ENCODE measurements around the gene LMCD1. TPM values are rescaled to one million over a fixed set of nuclear protein-coding genes. Genes with fewer than 3 reads are reported as not detected.
"Not testable (repeated sequence)": the region's sequence is repeated elsewhere in the genome, so short reads cannot be mapped to it uniquely, and the experiment has no call there.

LMCD1 gene
- total RNA-seq, 5 donors from 2014 or later (not counting 1 experiment from before 2014, with no cell fraction given), result 0.61 to 1.5 (median 0.63) TPM

DNA sequence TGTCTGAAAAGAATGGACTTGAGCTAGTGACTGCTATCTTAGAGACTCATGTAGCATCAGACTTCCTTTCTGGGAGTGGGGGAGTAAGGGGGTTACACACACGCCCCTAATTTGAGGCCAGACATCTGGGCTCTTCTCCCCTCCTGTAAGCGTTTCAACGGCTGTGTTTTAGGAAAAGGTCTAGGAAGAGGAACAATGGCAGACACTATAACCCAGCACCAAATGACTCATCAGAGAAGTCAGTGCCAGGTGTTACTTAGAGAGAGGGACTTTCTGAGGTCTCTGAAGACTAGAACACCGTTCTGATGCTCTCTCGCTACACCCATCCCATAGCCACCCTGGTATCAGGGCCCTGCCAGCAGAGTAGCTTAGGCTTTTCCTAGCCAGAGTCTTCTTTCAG lies 77.5 kb downstream of the LMCD1 start:
- H3K27me3 Mint-ChIP-seq, result peaks cover 2 to 5% of the 10 kb centered on the region in 2 donors
- H3K4me1 ChIP-seq (ENCODE audit: control insufficient read depth in 1 of 2, extremely low read depth in 1 of 2, insufficient read depth in 2 of 2, low read length in 2 of 2), result no peaks in the 10 kb centered on the region
- H3K36me3 ChIP-seq (ENCODE audit: control insufficient read depth in 2 of 2, extremely low read depth in 1 of 2, insufficient read depth in 1 of 2, low read length in 1 of 2), result no peaks in the 10 kb centered on the region
- H3K4me1 Mint-ChIP-seq, result no peaks in the 10 kb centered on the region
- no peaks in the 10 kb centered on the region for H3K9me3 ChIP-seq
- H3K4me3 ChIP-seq (ENCODE audit: control insufficient read depth in 1 of 2, extremely low read depth in 1 of 2, low read length in 1 of 2), result no peak overlapping the region
- CTCF ChIA-PET, result no interaction called here
- no CpG with 5 or more reads among the region's 5 CpGs for WGBS (ENCODE audit: insufficient coverage)
- no peak overlapping the region for H3K27ac Mint-ChIP-seq
- DNase-seq, result no peak
- no peak for ATAC-seq (replicated peaks in 1 of 4)
- no peak overlapping the region for H3K4me3 Mint-ChIP-seq
- no peaks in the 10 kb centered on the region for H3K9me3 Mint-ChIP-seq
- H3K27ac ChIP-seq (ENCODE audit: low read length), result no peak overlapping the region
- POLR2A ChIA-PET, result no interaction called here
- H3K36me3 Mint-ChIP-seq, result no peaks in the 10 kb centered on the region
- H3K27me3 ChIP-seq (replicated peaks in 1 of 2; ENCODE audit: control insufficient read depth in 2 of 2, extremely low read depth in 1 of 2, insufficient read depth in 2 of 2, low read length in 1 of 2), result no peaks in the 10 kb centered on the region

DNA sequence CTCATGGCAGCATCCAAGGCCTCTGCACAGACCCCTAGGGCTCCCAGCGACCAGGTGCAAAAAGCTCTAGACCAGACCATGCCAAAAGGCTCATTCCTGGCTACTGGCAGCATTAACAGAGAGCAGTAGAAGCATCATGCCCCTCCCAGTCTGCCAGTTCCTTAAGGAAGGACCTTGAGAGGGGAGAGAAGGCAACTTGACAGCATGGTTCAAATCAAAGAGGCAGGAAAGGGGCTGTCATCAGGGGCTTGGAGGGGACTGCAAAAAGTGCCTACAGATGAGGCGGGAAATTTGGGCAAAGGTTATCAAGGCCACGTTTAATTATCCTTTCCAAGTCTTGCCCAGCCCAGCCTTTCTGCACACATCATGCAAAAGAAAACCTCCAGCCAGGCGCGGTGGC lies 78.3 kb downstream of the LMCD1 start:
- Histone ChIP-seq H3K27ac (ENCODE audit: low read length) (no peak overlapping the region), H3K4me3 (ENCODE audit: control insufficient read depth in 1 of 2, extremely low read depth in 1 of 2, low read length in 1 of 2) (no peak overlapping the region), H3K27me3 (replicated peaks in 1 of 2; ENCODE audit: control insufficient read depth in 2 of 2, extremely low read depth in 1 of 2, insufficient read depth in 2 of 2, low read length in 1 of 2) (no peaks in the 10 kb centered on the region), H3K4me1 (ENCODE audit: control insufficient read depth in 1 of 2, extremely low read depth in 1 of 2, insufficient read depth in 2 of 2, low read length in 2 of 2) (no peaks in the 10 kb centered on the region), H3K36me3 (ENCODE audit: control insufficient read depth in 2 of 2, extremely low read depth in 1 of 2, insufficient read depth in 1 of 2, low read length in 1 of 2) (no peaks in the 10 kb centered on the region), H3K9me3 (no peaks in the 10 kb centered on the region)
- no peak overlapping the region for H3K4me3 Mint-ChIP-seq
- no peak for DNase-seq
- no peaks in the 10 kb centered on the region for H3K36me3 Mint-ChIP-seq
- peaks cover 2 to 5% of the 10 kb centered on the region in 2 donors for H3K27me3 Mint-ChIP-seq
- POLR2A ChIA-PET, result no interaction called here
- 94% methylated on average over 2 of the region's 5 CpGs for WGBS (ENCODE audit: insufficient coverage)
- H3K27ac Mint-ChIP-seq, result no peak overlapping the region
- CTCF ChIA-PET, result no interaction called here
- H3K9me3 Mint-ChIP-seq, result no peaks in the 10 kb centered on the region
- no peak for ATAC-seq (replicated peaks in 1 of 4)
- H3K4me1 Mint-ChIP-seq, result no peaks in the 10 kb centered on the region

DNA sequence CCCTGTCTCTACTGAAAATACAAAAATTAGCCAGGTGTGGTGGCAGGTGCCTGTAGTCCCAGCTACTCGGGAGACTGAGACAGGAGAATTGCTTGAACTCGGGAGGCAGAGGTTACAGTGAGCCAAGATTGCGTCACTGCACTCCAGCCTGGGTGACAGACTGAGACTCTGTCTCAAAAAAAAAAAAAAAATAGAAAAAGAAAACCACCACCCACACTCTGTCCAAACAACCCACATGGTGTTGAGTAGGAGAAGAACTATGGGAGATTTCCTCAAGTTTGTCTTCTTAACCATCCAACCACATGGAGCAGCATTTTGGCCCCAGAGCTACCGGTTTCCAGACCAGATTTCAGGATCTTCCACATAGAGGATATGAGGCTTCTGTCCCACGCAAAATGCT lies 78.8 kb downstream of the LMCD1 start:
- CTCF ChIA-PET, result not testable (repeated sequence)

DNA sequence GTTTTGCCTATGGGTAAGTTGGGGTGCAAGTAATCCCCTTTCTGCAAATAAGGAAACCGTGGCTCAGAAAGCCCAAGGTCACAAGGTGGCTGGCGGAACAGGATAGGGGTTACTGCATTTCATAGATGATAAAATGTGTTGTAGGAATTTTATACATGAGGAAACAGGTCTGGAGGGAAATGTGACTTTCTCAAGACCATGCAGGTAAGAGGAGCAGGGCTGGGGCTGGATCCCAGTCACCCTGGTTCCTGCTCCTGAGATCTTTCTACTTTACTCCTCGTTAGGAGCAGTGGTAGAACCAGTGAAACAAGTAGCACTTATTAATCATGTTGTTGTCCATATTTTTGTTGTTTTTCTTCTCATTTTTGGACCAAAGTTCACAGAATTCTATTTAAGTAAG lies 79.8 kb downstream of the LMCD1 start:
- WGBS (ENCODE audit: insufficient coverage), result 80% methylated on average over 2 of the region's 3 CpGs
- POLR2A ChIA-PET, result no interaction called here
- no peaks in the 10 kb centered on the region for H3K9me3 ChIP-seq
- no peaks in the 10 kb centered on the region for H3K4me1 ChIP-seq (ENCODE audit: control insufficient read depth in 1 of 2, extremely low read depth in 1 of 2, insufficient read depth in 2 of 2, low read length in 2 of 2)
- no peak overlapping the region for H3K27ac ChIP-seq (ENCODE audit: low read length)
- no peaks in the 10 kb centered on the region for H3K27me3 ChIP-seq (replicated peaks in 1 of 2; ENCODE audit: control insufficient read depth in 2 of 2, extremely low read depth in 1 of 2, insufficient read depth in 2 of 2, low read length in 1 of 2)
- Mint-ChIP-seq H3K4me1 (no peaks in the 10 kb centered on the region), H3K36me3 (no peaks in the 10 kb centered on the region), H3K27me3 (peaks cover 2 to 5% of the 10 kb centered on the region in 2 donors), H3K9me3 (no peaks in the 10 kb centered on the region), H3K27ac (no peak overlapping the region), H3K4me3 (no peak overlapping the region)
- ATAC-seq (replicated peaks in 1 of 4), result no peak
- no peaks in the 10 kb centered on the region for H3K36me3 ChIP-seq (ENCODE audit: control insufficient read depth in 2 of 2, extremely low read depth in 1 of 2, insufficient read depth in 1 of 2, low read length in 1 of 2)
- CTCF ChIA-PET, result no interaction called here
- DNase-seq, result no peak
- H3K4me3 ChIP-seq (ENCODE audit: control insufficient read depth in 1 of 2, extremely low read depth in 1 of 2, low read length in 1 of 2), result no peak overlapping the region

More for the DNA sequence above, 78.8 kb downstream of the LMCD1 start:
- ATAC-seq (replicated peaks in 1 of 4); H3K27me3 Mint-ChIP-seq; H3K9me3 ChIP-seq; H3K9me3 Mint-ChIP-seq; H3K36me3 ChIP-seq (ENCODE audit: control insufficient read depth in 2 of 2, extremely low read depth in 1 of 2, insufficient read depth in 1 of 2, low read length in 1 of 2); H3K4me1 Mint-ChIP-seq; H3K4me1 ChIP-seq (ENCODE audit: control insufficient read depth in 1 of 2, extremely low read depth in 1 of 2, insufficient read depth in 2 of 2, low read length in 2 of 2); POLR2A ChIA-PET; H3K4me3 ChIP-seq (ENCODE audit: control insufficient read depth in 1 of 2, extremely low read depth in 1 of 2, low read length in 1 of 2); H3K36me3 Mint-ChIP-seq; H3K27ac Mint-ChIP-seq; H3K4me3 Mint-ChIP-seq; H3K27ac ChIP-seq (ENCODE audit: low read length); H3K27me3 ChIP-seq (replicated peaks in 1 of 2; ENCODE audit: control insufficient read depth in 2 of 2, extremely low read depth in 1 of 2, insufficient read depth in 2 of 2, low read length in 1 of 2); DNase-seq: not testable (repeated sequence)
- no CpG with 5 or more reads among the region's 5 CpGs for WGBS (ENCODE audit: insufficient coverage)

DNA sequence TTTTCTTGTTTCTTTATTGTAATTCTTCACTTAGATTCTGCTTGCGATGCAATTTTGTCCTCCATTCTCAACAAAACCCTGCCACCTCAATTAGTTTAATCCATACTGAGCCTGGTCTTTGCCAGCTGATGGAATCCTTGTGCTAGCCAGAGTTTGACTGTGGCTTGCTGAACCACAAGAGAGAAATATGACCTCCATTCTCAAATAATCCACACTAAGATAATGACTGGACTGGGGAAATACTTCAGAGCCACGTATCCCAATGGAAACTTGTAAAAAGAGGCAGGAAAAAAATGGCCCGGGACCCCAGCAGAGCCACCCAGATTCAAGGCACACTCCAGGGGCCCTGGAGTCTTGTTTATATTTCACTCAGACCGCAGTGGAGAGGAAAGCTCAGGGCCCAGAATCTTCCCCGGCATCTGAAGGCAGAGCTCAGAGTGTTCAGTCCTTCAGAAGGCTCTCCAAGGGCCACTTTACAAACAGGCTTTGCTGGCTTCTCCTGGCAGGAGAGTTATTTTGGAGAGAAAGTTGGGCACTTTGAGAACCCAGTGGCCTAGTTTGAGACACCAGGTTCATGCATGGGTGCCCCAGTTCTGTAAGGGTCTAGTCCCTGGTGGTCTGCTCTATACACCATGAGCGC lies 80.3 kb downstream of the LMCD1 start:
- DNase-seq (no peak), ATAC-seq (replicated peaks in 1 of 4) (no peak)
- ChIA-PET CTCF (no interaction called here), POLR2A (no interaction called here)
- Mint-ChIP-seq H3K9me3 (no peaks in the 10 kb centered on the region), H3K4me3 (no peak overlapping the region), H3K36me3 (no peaks in the 10 kb centered on the region), H3K27me3 (peaks cover 2 to 5% of the 10 kb centered on the region in 2 donors), H3K4me1 (no peaks in the 10 kb centered on the region), H3K27ac (no peak overlapping the region)
- Histone ChIP-seq H3K9me3 (no peaks in the 10 kb centered on the region), H3K4me1 (ENCODE audit: control insufficient read depth in 1 of 2, extremely low read depth in 1 of 2, insufficient read depth in 2 of 2, low read length in 2 of 2) (no peaks in the 10 kb centered on the region), H3K27ac (ENCODE audit: low read length) (no peak overlapping the region), H3K4me3 (ENCODE audit: control insufficient read depth in 1 of 2, extremely low read depth in 1 of 2, low read length in 1 of 2) (no peak overlapping the region), H3K36me3 (ENCODE audit: control insufficient read depth in 2 of 2, extremely low read depth in 1 of 2, insufficient read depth in 1 of 2, low read length in 1 of 2) (no peaks in the 10 kb centered on the region), H3K27me3 (replicated peaks in 1 of 2; ENCODE audit: control insufficient read depth in 2 of 2, extremely low read depth in 1 of 2, insufficient read depth in 2 of 2, low read length in 1 of 2) (no peaks in the 10 kb centered on the region)
- WGBS (ENCODE audit: insufficient coverage), result 88% methylated on average over 6 of the region's 6 CpGs

DNA sequence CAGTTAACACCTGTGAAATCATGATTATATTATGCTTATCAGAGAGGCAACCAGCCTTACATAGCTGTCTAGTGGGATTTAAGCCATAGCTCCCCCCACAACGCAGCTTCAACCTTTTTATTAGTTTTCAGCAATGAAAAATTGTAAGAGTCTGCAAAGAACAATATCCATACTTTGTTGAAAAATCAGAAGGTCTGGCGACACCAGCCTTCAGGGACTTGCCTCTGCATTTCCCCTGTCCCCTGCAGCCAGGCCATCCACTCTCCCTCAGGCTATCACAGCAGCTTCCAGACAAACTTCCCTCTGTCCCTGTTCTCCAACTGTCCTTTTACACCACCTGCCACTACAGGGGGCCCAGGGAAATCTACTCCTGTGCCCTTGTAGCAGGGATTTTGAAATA lies 83.0 kb downstream of the LMCD1 start:
- no peak overlapping the region for H3K4me3 Mint-ChIP-seq
- Histone ChIP-seq H3K9me3 (no peaks in the 10 kb centered on the region), H3K4me3 (ENCODE audit: control insufficient read depth in 1 of 2, extremely low read depth in 1 of 2, low read length in 1 of 2) (no peak overlapping the region), H3K4me1 (ENCODE audit: control insufficient read depth in 1 of 2, extremely low read depth in 1 of 2, insufficient read depth in 2 of 2, low read length in 2 of 2) (no peaks in the 10 kb centered on the region), H3K27ac (ENCODE audit: low read length) (no peak overlapping the region), H3K27me3 (replicated peaks in 1 of 2; ENCODE audit: control insufficient read depth in 2 of 2, extremely low read depth in 1 of 2, insufficient read depth in 2 of 2, low read length in 1 of 2) (no peaks in the 10 kb centered on the region), H3K36me3 (ENCODE audit: control insufficient read depth in 2 of 2, extremely low read depth in 1 of 2, insufficient read depth in 1 of 2, low read length in 1 of 2) (no peaks in the 10 kb centered on the region)
- H3K27me3 Mint-ChIP-seq, result peaks cover 2 to 5% of the 10 kb centered on the region in 2 donors
- no peak for DNase-seq
- H3K36me3 Mint-ChIP-seq, result no peaks in the 10 kb centered on the region
- CTCF ChIA-PET, result interaction anchor here in 1 of 2 donors (0.6 kb wide), 1 partner anchor 48 kb away, joined by 3 read pairs; no protein-coding TSS in a partner anchor
- H3K9me3 Mint-ChIP-seq, result no peaks in the 10 kb centered on the region
- 100% methylated on average over 1 of the region's 2 CpGs for WGBS (ENCODE audit: insufficient coverage)
- no peak for ATAC-seq (replicated peaks in 1 of 4)
- POLR2A ChIA-PET, result no interaction called here
- H3K4me1 Mint-ChIP-seq, result no peaks in the 10 kb centered on the region
- no peak overlapping the region for H3K27ac Mint-ChIP-seq
